ENCODE measurements around the gene RMDN2.

DNA sequence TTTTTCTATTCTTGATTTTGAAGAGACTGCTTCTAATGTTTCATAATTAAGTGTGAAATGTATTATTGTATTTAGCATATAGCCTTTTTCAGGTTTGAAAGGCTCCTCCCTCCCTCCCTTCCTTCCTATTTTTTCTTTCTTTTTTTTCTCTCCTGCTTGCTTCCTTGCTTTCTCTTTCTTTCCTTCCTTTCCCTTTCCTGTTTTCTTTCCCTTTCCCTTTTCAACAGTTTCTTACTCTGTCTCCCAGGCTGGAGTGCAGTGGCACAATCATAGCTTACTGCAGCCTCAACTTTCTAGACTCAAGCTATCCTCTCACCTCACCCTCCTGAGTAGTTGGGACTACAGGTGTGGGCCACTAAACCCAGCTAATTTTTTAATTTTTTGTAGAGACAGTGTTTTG lies 44.6 kb downstream of the RMDN2 start:
- TF ChIP-seq, protein P1, sequence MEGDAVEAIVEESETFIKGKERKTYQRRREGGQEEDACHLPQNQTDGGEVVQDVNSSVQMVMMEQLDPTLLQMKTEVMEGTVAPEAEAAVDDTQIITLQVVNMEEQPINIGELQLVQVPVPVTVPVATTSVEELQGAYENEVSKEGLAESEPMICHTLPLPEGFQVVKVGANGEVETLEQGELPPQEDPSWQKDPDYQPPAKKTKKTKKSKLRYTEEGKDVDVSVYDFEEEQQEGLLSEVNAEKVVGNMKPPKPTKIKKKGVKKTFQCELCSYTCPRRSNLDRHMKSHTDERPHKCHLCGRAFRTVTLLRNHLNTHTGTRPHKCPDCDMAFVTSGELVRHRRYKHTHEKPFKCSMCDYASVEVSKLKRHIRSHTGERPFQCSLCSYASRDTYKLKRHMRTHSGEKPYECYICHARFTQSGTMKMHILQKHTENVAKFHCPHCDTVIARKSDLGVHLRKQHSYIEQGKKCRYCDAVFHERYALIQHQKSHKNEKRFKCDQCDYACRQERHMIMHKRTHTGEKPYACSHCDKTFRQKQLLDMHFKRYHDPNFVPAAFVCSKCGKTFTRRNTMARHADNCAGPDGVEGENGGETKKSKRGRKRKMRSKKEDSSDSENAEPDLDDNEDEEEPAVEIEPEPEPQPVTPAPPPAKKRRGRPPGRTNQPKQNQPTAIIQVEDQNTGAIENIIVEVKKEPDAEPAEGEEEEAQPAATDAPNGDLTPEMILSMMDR (IDR thresholded peaks at IDR 0.05; ENCODE audit: low read length): no peak
- no peak for TF ChIP-seq EZH2 (IDR thresholded peaks at IDR 0.05; ENCODE audit: borderline replicate concordance, low read length)
